GM12878 (cell line): ENCODE results near the gene TNP2. TPM values are rescaled to one million over a fixed set of nuclear protein-coding genes. Genes with fewer than 3 reads are reported as not detected.

Source experiments
- ATF3 ChIP-seq: IDR thresholded peaks from 2 replicates; pipeline ENCODE4 v1.6.1; 2011; ENCODE audit warnings: low read depth, mild to moderate bottlenecking, low read length, moderate library complexity, borderline replicate concordance; ENCODE audit errors: extremely low read depth
- BCLAF1 ChIP-seq: fragments of 450-650 bp; IDR thresholded peaks from 2 replicates; pipeline ENCODE4 v1.6.1; 2017; ENCODE audit warnings: antibody characterized with exemption, mild to moderate bottlenecking, moderate library complexity
- CUX1 ChIP-seq: IDR thresholded peaks from 2 replicates; pipeline ENCODE4 v1.6.1; 2012; ENCODE audit warnings: improper control_type of control experiment, low read depth, low read length; ENCODE audit not compliant: insufficient replicate concordance
- FOXM1 ChIP-seq: IDR thresholded peaks from 2 replicates; pipeline ENCODE4 v1.6.1; 2012; ENCODE audit warnings: low read depth, mild to moderate bottlenecking, inconsistent platforms, low read length, moderate library complexity
- GATAD2B ChIP-seq: fragments of 450-650 bp; conservative IDR thresholded peaks from 2 replicates; pipeline ENCODE4 v1.6.1; 2017; ENCODE audit warnings: low read depth, mild to moderate bottlenecking, moderate library complexity
- IKZF2 ChIP-seq, 2 experiments: fragments of 450-650 bp; IDR thresholded peaks; 2 replicates each; pipeline ENCODE4 v1.6.1; 2017; ENCODE audit warnings: mild to moderate bottlenecking in 2 of 2, moderate library complexity in 2 of 2
- MYB ChIP-seq: fragments of 150-350 bp; IDR thresholded peaks from 2 replicates; pipeline ENCODE4 v1.6.1; 2014; ENCODE audit warnings: mild to moderate bottlenecking, low read depth, low read length, borderline replicate concordance
- RUNX3 ChIP-seq: IDR thresholded peaks from 2 replicates; pipeline ENCODE4 v1.6.1; 2012; ENCODE audit warnings: low read length, inconsistent platforms
- SIX5 ChIP-seq: IDR thresholded peaks from 2 replicates; pipeline ENCODE4 v1.6.1; 2011; ENCODE audit warnings: mild to moderate bottlenecking, low read depth, low read length, moderate library complexity; ENCODE audit not compliant: severe bottlenecking
- TARDBP ChIP-seq: IDR thresholded peaks from 2 replicates; pipeline ENCODE4 v1.6.1; 2016; ENCODE audit warnings: borderline replicate concordance
- TCF7 ChIP-seq: IDR thresholded peaks from 2 replicates; pipeline ENCODE4 v1.6.1; 2014; ENCODE audit warnings: antibody characterized with exemption, borderline replicate concordance
- ZNF24 ChIP-seq: fragments of 450-650 bp; IDR thresholded peaks from 2 replicates; pipeline ENCODE4 v1.6.1; 2017; ENCODE audit warnings: antibody characterized with exemption, mild to moderate bottlenecking
- ZNF274 ChIP-seq: IDR thresholded peaks from one replicate; pipeline ENCODE4 v1.8.0; 2011; ENCODE audit not compliant: insufficient read length, insufficient read depth
- polyA plus RNA-seq, 11 experiments: library from polyadenylated mRNA; depleted of rRNA in 4 of 11; unstranded in 6 of 11; stranded (reverse) in 5 of 11; fragments of >200 nt; fragmentation: Nextera tagmentation in 4 of 11; fragmentation: Illumina TruSeq in 1 of 11; extraction: Ambion mirVana in 4 of 11; extraction: Trizol in 1 of 11; gene quantifications; 1 replicate in 1 of 11; 2 replicates in 10 of 11; pipeline versions ENCODE4 v1.2.1 to v1.2.3, GENCODE V29; 2011 to 2016; ENCODE audit warnings: inconsistent platforms in 2 of 11, missing spikeins in 2 of 11, low read depth in 1 of 11
- total RNA-seq, 4 experiments: library from RNA; depleted of rRNA in 3 of 4; stranded (reverse); fragments of >200 nt in 3 of 4; fragmentation: Illumina TruSeq in 1 of 4; extraction: Trizol in 1 of 4; gene quantifications; 2 replicates each; pipeline versions ENCODE4 v1.2.1 to v1.2.3, GENCODE V29; 2013 to 2021
- TF ChIP-seq, protein P1 (sequence below): fragments of 150-350 bp; IDR thresholded peaks from 2 replicates; pipeline ENCODE4 v1.6.1; 2016; ENCODE audit warnings: low read depth, low read length
- TF ChIP-seq, protein P2 (sequence below): fragments of 150-350 bp; IDR thresholded peaks from 2 replicates; pipeline ENCODE4 v1.6.1; 2014; ENCODE audit warnings: mild to moderate bottlenecking, low read depth, low read length

The TNP2 gene
- total and polyA plus RNA-seq, 10 of the 15 experiments (the other 5 are each of a cell fraction or from before 2014, with no cell fraction given) = not detected

GRCh38 chr16:11232852-11233726, 36.0 kb downstream of the TNP2 start (continued):
- TF ChIP-seq MYB = no peak
- no peak for TF ChIP-seq ZNF24
- TF ChIP-seq CUX1 = no peak
- no peak for TF ChIP-seq ATF3
- peak; percentile 73 to 79 for TF ChIP-seq IKZF2 (IDR thresholded peaks at IDR 0.05)
- no peak; the same call in 1 of the 2 replicates for TF ChIP-seq GATAD2B
- TF ChIP-seq BCLAF1 = no peak
- TF ChIP-seq, protein P1, sequence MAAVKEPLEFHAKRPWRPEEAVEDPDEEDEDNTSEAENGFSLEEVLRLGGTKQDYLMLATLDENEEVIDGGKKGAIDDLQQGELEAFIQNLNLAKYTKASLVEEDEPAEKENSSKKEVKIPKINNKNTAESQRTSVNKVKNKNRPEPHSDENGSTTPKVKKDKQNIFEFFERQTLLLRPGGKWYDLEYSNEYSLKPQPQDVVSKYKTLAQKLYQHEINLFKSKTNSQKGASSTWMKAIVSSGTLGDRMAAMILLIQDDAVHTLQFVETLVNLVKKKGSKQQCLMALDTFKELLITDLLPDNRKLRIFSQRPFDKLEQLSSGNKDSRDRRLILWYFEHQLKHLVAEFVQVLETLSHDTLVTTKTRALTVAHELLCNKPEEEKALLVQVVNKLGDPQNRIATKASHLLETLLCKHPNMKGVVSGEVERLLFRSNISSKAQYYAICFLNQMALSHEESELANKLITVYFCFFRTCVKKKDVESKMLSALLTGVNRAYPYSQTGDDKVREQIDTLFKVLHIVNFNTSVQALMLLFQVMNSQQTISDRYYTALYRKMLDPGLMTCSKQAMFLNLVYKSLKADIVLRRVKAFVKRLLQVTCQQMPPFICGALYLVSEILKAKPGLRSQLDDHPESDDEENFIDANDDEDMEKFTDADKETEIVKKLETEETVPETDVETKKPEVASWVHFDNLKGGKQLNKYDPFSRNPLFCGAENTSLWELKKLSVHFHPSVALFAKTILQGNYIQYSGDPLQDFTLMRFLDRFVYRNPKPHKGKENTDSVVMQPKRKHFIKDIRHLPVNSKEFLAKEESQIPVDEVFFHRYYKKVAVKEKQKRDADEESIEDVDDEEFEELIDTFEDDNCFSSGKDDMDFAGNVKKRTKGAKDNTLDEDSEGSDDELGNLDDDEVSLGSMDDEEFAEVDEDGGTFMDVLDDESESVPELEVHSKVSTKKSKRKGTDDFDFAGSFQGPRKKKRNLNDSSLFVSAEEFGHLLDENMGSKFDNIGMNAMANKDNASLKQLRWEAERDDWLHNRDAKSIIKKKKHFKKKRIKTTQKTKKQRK = no peak
- TF ChIP-seq TCF7 = peak; percentile 84
- no peak for TF ChIP-seq ZNF274
- TF ChIP-seq TARDBP = no peak
- TF ChIP-seq, protein P2, sequence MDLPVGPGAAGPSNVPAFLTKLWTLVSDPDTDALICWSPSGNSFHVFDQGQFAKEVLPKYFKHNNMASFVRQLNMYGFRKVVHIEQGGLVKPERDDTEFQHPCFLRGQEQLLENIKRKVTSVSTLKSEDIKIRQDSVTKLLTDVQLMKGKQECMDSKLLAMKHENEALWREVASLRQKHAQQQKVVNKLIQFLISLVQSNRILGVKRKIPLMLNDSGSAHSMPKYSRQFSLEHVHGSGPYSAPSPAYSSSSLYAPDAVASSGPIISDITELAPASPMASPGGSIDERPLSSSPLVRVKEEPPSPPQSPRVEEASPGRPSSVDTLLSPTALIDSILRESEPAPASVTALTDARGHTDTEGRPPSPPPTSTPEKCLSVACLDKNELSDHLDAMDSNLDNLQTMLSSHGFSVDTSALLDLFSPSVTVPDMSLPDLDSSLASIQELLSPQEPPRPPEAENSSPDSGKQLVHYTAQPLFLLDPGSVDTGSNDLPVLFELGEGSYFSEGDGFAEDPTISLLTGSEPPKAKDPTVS = no peak
- TF ChIP-seq RUNX3 = peak; percentile 83
- no peak for TF ChIP-seq FOXM1
- no peak for TF ChIP-seq SIX5
